Osteocyte (in vitro differentiated cells): ENCODE data around the gene IQSEC3. TPM values are rescaled to one million over a fixed set of nuclear protein-coding genes. Genes with fewer than 3 reads are reported as not detected.

Experiments used
- DNase-seq: peaks from one replicate; pipeline ENCODE4 v3.0.0; 2021; ENCODE audit warnings: mixed read lengths; ENCODE audit not compliant: unreplicated experiment; ENCODE audit errors: extremely low spot score
- H3K27ac Mint-ChIP-seq: one replicate; pipeline ENCODE4 v1.8.0; 2021; ENCODE audit warnings: mild to moderate bottlenecking, mixed read lengths; ENCODE audit not compliant: unreplicated experiment
- H3K27me3 Mint-ChIP-seq: one replicate; pipeline ENCODE4 v1.8.0; 2021; ENCODE audit warnings: mixed read lengths; ENCODE audit not compliant: unreplicated experiment
- H3K36me3 Mint-ChIP-seq: one replicate; pipeline ENCODE4 v1.8.0; 2021; ENCODE audit warnings: mixed read lengths; ENCODE audit not compliant: unreplicated experiment
- H3K4me1 Mint-ChIP-seq: one replicate; pipeline ENCODE4 v1.8.0; 2021; ENCODE audit warnings: mixed read lengths; ENCODE audit not compliant: unreplicated experiment
- H3K4me3 Mint-ChIP-seq: one replicate; pipeline ENCODE4 v1.8.0; 2021; ENCODE audit warnings: mild to moderate bottlenecking, moderate library complexity, mixed read lengths; ENCODE audit not compliant: unreplicated experiment
- H3K9me3 Mint-ChIP-seq: one replicate; pipeline ENCODE4 v1.8.0; 2021; ENCODE audit warnings: mixed read lengths; ENCODE audit not compliant: unreplicated experiment
- CTCF ChIP-seq: fragments of 200-600 bp; sonication (generic); IDR thresholded peaks from 2 replicates; pipeline ENCODE4 v1.5.0; 2021; ENCODE audit warnings: antibody characterized with exemption, mild to moderate bottlenecking, moderate library complexity
- total RNA-seq: library from RNA; stranded (reverse); gene quantifications from 2 replicates; pipeline ENCODE4 v1.2.1, GENCODE V29; 2021

Gene IQSEC3
- total RNA-seq, 1 donor from 2014 or later: 0.56 TPM

- no peak for TF ChIP-seq CTCF
- no peak overlapping the region for H3K27ac Mint-ChIP-seq
- H3K4me3 Mint-ChIP-seq: no peak overlapping the region
- peaks cover 2% of the 10 kb centered on the region for H3K4me1 Mint-ChIP-seq
- DNase-seq: no peak
- no peaks in the 10 kb centered on the region for H3K9me3 Mint-ChIP-seq
- peaks cover 52% of the 10 kb centered on the region for H3K27me3 Mint-ChIP-seq
- H3K36me3 Mint-ChIP-seq: no peaks in the 10 kb centered on the region
These were observed 131.5 kb downstream of the IQSEC3 start for GRCh38 chr12:197911-198695.

GRCh38 chr12:198705-199104, 132.1 kb downstream of the IQSEC3 start:
- DNase-seq: no peak
- TF ChIP-seq CTCF: no peak
- Mint-ChIP-seq H3K27ac (no peak overlapping the region), H3K9me3 (no peaks in the 10 kb centered on the region), H3K36me3 (no peaks in the 10 kb centered on the region), H3K4me1 (peaks cover 2% of the 10 kb centered on the region), H3K4me3 (no peak overlapping the region), H3K27me3 (peaks cover 48% of the 10 kb centered on the region)

- no peak for DNase-seq
- Mint-ChIP-seq H3K4me3 (no peak overlapping the region), H3K4me1 (peaks cover 6% of the 10 kb centered on the region), H3K9me3 (no peaks in the 10 kb centered on the region), H3K27me3 (peaks cover 48% of the 10 kb centered on the region), H3K36me3 (no peaks in the 10 kb centered on the region), H3K27ac (no peak overlapping the region)
- TF ChIP-seq CTCF: no peak
These were observed 134.8 kb downstream of the IQSEC3 start for GRCh38 chr12:201361-201760.

GRCh38 chr12:202081-202731, 135.6 kb downstream of the IQSEC3 start:
- TF ChIP-seq CTCF: no peak
- peaks cover 55% of the 10 kb centered on the region for H3K27me3 Mint-ChIP-seq
- peaks cover 6% of the 10 kb centered on the region for H3K4me1 Mint-ChIP-seq
- peak overlapping the region; percentile 49 for H3K4me3 Mint-ChIP-seq
- no peaks in the 10 kb centered on the region for H3K36me3 Mint-ChIP-seq
- no peak for DNase-seq
- H3K9me3 Mint-ChIP-seq: no peaks in the 10 kb centered on the region
- H3K27ac Mint-ChIP-seq: no peak overlapping the region

- Mint-ChIP-seq H3K4me3 (no peak overlapping the region), H3K27me3 (peaks cover 52% of the 10 kb centered on the region), H3K36me3 (no peaks in the 10 kb centered on the region), H3K27ac (no peak overlapping the region), H3K9me3 (no peaks in the 10 kb centered on the region), H3K4me1 (peaks cover 6% of the 10 kb centered on the region)
- no peak for TF ChIP-seq CTCF
- no peak for DNase-seq
These were observed 136.5 kb downstream of the IQSEC3 start for GRCh38 chr12:203074-203461.
